Posterior vena cava (tissue), 2 donors: ENCODE measurements around the gene MYO9B. TPM values are rescaled to one million over a fixed set of nuclear protein-coding genes. Genes with fewer than 3 reads are reported as not detected.
"Not testable (repeated sequence)": the region's sequence is repeated elsewhere in the genome, so short reads cannot be mapped to it uniquely, and the experiment has no call there.

Experiments
- DNase-seq: peaks from one replicate; pipeline ENCODE4 v3.0.0-alpha.2; 2020; ENCODE audit warnings: low spot score
- intact Hi-C, 2 donors: fragments of 100-400 bp; cut with DNase I; formaldehyde crosslinking; loops; one replicate each; pipeline versions ENCODE4 v1.14.1 to v1.14.2; 2022 to 2023
- total RNA-seq, 2 donors: library from RNA; stranded (reverse); fragmentation: NEBNext Ultra II Directional; extraction: Animal tissue kit (Norgen Biotek cat#: 25700); gene quantifications; one replicate each; pipeline ENCODE4 v1.2.1, GENCODE V29; 2021
- donor health status: DM: yes; HTN: yes; CAD: no.
- donor health status: DM: yes; HTN: yes; CAD: no.

The MYO9B gene
- total RNA-seq, 2 donors from 2014 or later, result 103 to 106 TPM

GRCh38 chr19:17105556-17105955, 30.0 kb downstream of the MYO9B start:
- intact Hi-C loops, result no loop called here
- DNase-seq, result no peak

GRCh38 chr19:17106964-17107363, 31.4 kb downstream of the MYO9B start:
- intact Hi-C loops, DNase-seq: not testable (repeated sequence)

- intact Hi-C loops, result no loop called here
- DNase-seq, result peak; percentile 98
Observed at GRCh38 chr19:17107546-17108452, 32.2 kb downstream of the MYO9B start.

- intact Hi-C loops, result no loop called here
- no peak for DNase-seq
Observed at GRCh38 chr19:17108453-17108784, 32.8 kb downstream of the MYO9B start.

- DNase-seq, result no peak
- intact Hi-C loops, result no loop called here
Observed at GRCh38 chr19:17109300-17109699, 33.7 kb downstream of the MYO9B start.

- intact Hi-C loops, result no loop called here
- peak; percentile 93 for DNase-seq
Observed at GRCh38 chr19:17109962-17110598, 34.5 kb downstream of the MYO9B start.

GRCh38 chr19:17110599-17110966, 35.0 kb downstream of the MYO9B start:
- no peak for DNase-seq
- intact Hi-C loops, result no loop called here

GRCh38 chr19:17111766-17112165, 36.2 kb downstream of the MYO9B start:
- DNase-seq, result no peak
- intact Hi-C loops, result no loop called here

- DNase-seq, result no peak
- intact Hi-C loops, result no loop called here
Observed at GRCh38 chr19:17112271-17112670, 36.7 kb downstream of the MYO9B start.

GRCh38 chr19:17112700-17113099, 37.1 kb downstream of the MYO9B start:
- DNase-seq, result no peak
- intact Hi-C loops, result no loop called here

GRCh38 chr19:17113127-17113785, 37.7 kb downstream of the MYO9B start:
- intact Hi-C loops, result no loop called here
- DNase-seq, result no peak

- intact Hi-C loops, result no loop called here
- no peak for DNase-seq
Observed at GRCh38 chr19:17114414-17114831, 38.8 kb downstream of the MYO9B start.

- intact Hi-C loops, result no loop called here
- no peak for DNase-seq
Observed at GRCh38 chr19:17116996-17117702, 41.6 kb downstream of the MYO9B start.

- intact Hi-C loops, result no loop called here
- no peak for DNase-seq
Observed at GRCh38 chr19:17118957-17119356, 43.4 kb downstream of the MYO9B start.

GRCh38 chr19:17121736-17122293, 46.2 kb downstream of the MYO9B start:
- intact Hi-C loops, result no loop called here
- no peak for DNase-seq

GRCh38 chr19:17123041-17123440, 47.5 kb downstream of the MYO9B start:
- intact Hi-C loops, result no loop called here
- DNase-seq, result no peak

GRCh38 chr19:17124025-17124424, 48.4 kb downstream of the MYO9B start:
- no peak for DNase-seq
- intact Hi-C loops, result no loop called here

- intact Hi-C loops, result no loop called here
- no peak for DNase-seq
Observed at GRCh38 chr19:17125062-17125727, 49.6 kb downstream of the MYO9B start.
